KG1 (cell line): ENCODE data around the gene SBF2.
"Not testable (repeated sequence)": the region's sequence is repeated elsewhere in the genome, so short reads cannot be mapped to it uniquely, and the experiment has no call there.

ENCODE experiments used
- DNase-seq: peaks from one replicate; lab custom pipeline; 2025; lab: John Stamatoyannopoulos, UW

Gene SBF2

DNA sequence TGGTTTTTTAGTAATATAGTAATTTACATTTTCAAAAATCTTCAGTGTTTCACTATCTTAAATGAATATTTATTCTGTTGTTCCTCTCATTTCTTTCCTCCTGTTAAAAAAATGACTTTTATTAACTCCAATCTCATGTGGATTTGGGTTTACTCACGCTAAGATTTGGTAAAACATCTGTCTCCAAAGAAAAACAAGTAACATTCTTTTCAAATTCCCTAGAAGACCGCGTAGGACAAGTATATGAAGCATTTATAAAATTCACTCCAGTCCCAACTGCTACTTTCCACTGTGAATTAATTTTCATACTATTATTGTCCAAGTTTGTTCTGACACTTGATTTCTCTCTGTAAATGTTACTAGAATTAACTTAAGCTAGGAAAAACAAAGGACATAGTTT, 26.2 kb downstream of the SBF2 start:
- no peak for DNase-seq

DNA sequence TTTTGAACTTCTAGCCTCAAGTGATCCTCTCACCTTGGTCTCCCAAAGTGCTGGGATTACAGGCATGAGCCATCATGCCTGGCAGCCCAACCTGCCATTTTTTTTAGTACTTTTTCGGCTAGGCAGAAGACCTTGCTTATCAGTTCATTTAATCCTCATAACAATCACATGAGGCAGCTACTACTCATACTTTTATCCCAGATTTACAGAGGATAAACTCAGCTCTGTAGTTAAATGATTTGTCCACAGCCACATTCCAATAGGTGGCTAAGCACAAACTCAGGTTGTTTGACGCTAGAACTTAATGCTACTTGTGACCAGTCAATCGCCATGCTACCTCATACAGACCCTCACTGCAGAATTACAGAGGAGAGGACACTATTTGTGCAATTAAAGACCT, 28.1 kb downstream of the SBF2 start:
- no peak for DNase-seq

DNA sequence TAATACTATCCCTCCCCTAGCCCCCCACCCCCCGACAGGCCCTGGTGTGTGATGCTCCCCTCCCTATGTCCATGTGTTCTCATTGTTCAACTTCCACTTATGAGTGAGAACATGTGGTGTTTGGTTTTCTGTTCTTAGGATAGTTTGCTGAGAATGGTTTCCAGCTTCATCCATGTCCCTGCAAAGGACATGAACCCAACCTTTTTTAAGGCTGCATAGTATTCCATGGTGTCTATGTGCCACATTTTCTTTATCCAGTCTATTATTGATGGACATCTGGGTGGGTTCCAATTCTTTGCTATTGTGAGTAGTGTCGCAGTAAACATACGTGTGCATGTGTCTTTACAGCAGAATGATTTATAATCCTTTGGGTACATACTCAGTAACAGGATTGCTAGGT, 29.3 kb downstream of the SBF2 start:
- not testable (repeated sequence) for DNase-seq

DNA sequence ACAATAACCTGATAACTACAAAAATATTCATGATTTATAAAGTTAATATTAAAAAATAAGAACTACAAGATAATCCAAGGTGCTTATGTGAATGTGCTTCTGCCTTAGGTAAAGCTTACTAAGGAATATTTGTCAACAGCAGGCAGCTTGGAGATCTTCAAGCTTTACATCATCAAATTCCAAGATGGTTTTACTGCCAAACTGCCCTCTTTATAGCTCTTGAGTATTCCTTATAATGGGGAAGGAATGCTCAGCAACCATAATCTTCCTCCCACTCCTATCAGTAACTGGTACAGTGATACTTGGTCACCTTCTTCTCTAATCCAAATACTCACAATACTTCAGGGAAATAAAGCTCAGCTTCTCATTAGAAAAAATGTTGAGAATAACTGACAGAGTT, 30.1 kb downstream of the SBF2 start:
- DNase-seq: no peak

DNA sequence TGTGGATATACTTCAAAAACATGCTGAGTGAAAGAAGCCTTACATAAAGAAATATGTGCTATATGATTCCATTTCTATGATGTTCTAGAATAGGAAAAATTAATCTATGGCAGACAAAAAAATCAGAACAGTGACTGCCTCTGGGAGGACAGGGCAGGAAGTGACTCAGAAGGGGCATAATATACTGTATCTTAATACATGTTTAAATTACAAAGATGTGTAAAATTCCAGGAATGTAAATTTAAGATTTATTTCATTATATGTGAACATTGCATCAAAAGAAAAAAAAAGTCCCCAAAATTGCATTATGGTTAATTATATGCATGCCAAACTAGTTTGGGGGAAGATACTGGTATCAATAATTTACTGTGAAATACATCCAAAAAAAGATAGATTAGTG, 32.2 kb downstream of the SBF2 start:
- no peak for DNase-seq

DNA sequence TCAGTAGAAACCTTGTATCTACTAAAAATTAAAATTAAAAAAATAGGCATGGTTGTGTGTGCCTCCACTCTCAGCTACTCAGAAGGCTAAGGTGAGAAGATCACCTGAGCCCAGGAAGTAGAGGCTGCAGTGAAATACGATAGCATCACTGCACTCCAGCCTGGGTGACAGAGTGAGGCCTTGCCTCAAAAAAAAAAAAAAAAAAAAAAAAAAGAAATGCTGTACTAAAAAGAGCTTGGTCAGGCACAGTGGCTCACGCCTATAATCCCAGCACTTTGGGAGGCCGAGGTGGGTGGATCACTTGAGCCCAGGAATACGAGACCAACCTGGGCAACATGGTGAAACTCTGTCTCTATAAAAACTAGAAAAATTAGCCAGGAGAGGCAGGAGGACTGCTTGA, 36.5 kb downstream of the SBF2 start:
- no peak for DNase-seq

DNA sequence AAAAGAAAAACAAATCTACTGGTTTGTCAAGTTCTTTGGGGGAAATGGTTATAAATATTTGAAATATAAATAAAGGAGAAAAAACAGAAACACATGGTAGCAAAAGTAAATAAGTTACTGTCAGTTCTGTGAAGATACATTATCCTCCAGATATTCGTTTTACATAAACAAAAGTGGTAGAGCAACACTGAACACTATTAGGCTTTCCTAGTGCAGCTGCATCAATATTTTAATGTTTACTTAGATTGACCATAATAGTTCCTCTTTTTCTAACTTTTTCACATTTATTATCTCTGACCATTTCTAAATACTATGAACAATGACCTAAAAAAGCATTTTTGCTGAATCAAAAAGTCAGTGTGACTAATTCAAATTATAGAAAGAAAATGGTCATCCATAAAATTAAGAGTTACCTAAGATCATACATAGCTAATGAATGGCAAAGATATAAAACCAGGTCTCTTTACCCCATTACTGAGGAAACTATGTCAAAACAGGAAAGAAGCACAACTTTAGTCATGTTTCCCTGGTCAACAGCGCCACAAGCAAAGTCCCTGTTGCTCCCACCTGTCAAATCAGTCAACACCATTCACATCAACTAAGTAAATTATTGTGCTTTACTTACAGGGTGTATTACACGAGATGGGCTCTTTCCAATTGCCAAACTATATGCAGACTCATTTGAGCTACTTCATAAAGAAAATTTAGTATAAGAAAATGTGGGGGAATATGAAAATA, 38.5 kb downstream of the SBF2 start:
- no peak for DNase-seq

DNA sequence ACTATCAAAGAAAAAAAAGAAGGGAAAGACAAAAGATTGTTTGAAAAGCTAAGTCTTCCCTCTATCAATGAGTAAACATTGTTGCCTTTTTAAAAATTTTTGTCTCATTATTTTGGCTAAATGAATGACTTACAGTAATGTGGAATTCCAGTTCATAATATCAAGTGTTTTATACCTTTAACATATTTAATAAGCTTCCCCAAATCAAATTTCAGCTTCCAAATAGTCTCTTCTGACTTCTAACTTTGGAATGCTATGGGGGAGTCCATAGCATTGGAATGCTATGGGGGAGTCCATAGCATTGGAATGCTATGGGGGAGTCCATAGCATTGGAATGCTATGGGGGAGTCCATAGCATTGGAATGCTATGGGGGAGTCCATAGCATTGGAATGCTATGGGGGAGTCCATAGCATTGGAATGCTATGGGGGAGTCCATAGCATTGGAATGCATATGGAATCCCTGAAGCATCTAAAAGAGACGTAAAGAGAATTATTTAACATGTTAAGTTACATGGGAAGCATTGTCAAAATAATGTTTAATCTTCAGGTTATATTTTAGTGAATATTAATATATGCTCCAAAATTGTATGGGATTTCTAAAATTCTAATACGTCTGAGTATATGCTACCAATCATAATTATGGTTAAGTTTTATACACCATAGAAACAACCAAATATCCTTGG, 44.4 kb downstream of the SBF2 start:
- not testable (repeated sequence) for DNase-seq

DNA sequence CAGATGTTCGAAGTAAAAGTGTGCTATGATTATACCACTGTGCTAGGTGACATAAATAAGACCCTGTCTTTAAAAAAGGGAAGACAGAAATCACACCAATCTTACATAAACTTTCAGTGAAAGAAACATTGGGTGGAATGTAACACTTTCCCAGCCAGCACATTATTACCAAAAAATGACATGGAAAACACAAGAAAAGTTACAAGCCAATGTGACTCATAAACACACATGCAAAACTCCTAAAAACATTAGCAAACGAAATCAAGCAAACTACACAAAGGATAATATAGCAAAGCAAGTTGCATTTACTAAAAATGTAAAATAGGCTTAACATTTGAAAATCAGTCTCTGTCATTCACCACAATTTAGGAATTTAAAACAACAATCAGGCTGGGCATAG, 47.0 kb downstream of the SBF2 start:
- no peak for DNase-seq

DNA sequence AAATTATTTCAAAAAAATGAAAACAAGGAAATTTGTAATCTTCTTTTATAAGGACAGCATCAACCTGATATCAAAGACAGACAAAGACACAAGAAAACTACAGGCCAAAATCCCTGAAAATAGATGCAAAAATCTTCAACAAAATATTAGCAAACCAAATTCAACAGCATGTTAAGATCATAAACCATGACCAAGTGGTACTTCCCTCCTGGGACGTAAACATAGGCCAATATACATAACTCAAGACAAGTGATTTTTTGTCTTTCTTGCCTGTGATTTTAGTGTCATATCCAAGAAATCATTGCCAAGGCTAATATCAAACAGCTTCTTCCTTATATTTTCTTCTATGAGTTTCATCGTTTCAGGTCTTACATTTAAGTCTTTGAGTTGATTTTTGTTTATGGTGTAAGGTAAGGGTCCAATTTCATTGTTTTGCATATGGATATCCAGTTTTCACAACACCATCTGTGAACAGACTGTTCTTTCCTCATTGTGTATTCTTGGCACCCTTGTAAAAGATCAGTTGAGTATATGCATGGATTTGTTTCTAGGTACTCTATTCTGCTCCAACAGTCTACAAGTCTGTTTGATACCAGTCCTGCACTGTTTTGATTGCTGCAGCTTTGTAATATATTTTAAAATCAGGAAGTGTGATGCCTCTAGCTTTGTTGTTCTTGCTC, 50.0 kb downstream of the SBF2 start:
- DNase-seq: no peak

DNA sequence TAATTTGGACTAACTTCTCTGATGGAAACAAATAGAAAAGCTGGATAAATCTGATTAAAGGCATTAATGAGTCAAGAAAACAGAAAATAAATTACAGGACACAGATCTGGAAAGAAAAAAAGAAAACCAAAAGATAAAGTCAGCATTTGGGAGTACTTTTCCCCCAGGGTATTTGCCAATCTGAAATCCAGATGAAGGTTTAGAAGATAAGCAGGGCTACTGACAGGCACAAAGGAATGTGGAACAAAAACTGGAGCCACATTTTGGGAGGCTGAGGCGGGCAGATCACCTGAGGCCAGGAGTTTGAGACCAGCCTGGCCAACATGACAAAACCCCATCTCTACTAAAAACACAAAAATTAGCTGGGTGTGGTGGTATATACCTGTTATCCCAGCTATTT, 57.2 kb downstream of the SBF2 start:
- no peak for DNase-seq

DNA sequence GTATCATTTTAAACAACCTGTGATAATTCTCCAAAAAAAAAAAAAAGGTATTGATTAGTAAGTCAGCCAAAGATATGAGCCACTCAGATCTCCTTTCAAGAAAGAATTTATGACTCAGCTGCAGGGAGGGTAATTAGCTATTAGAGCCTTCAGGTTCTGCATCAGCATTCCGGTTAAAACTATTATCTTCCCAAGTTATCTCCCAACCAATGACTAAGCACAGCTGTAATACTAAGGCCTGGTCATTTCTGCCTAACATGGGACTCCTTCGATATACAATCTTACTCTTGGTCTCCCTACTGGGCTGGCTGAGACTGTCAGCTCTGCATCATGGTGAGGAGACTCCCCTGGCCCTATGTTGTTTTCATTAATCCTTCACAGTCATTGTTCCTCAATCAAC, 60.4 kb downstream of the SBF2 start:
- DNase-seq: no peak

DNA sequence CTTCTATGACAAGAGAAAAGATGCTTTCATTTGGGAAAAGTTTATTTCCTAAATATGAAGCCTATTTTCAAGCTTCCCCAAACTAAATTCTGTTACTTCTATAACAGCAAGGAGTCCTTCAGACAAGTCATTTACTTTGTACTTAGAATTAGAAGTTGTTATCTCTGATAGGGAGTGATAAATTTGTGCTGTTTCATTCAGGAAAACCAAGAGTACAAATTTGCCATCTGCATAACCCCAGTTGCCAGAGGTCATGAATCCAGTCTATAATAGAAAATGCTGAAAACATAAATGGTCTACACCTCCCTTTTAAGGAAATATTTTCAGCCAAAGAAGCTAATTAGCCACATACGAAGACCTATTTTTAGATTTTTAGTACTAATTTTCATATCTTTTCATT, 61.3 kb downstream of the SBF2 start:
- no peak for DNase-seq

DNA sequence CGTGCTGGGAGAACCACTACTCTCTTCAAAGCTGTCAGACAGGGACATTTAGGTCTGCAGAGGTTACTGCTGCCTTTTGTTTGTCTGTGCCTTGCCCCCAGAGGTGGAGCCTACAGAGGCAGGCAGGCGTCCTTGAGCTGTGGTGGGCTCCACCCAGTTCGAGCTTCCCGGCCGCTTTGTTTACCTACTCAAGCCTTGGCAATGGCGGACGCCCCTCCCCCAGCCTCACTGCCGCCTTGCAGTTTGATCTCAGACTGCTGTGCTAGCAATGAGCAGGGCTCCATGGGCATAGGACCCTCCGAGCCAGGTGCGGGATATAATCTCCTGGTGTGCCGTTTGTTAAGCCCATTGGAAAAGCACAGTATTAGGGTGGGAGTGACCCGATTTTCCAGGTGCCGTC, 62.2 kb downstream of the SBF2 start:
- DNase-seq: not testable (repeated sequence)

DNA sequence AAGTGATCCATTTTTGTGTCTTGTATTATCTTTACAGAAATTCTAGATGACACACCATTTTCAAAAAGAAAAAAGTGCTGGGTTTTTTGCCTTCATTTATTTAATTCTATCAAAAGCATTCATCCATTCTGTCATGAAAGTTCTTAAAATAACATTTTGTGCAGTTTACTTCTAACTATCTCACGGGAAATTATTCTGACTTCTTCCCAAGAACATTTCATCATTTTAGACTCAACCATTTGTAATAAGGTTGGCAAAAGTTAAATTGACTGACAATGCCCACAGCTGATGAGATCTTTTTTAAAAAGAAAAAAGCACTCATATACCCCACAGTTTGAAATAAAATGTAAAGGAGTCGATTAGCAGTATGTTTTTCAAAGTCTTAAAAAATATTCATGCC, 68.5 kb downstream of the SBF2 start:
- DNase-seq: no peak

DNA sequence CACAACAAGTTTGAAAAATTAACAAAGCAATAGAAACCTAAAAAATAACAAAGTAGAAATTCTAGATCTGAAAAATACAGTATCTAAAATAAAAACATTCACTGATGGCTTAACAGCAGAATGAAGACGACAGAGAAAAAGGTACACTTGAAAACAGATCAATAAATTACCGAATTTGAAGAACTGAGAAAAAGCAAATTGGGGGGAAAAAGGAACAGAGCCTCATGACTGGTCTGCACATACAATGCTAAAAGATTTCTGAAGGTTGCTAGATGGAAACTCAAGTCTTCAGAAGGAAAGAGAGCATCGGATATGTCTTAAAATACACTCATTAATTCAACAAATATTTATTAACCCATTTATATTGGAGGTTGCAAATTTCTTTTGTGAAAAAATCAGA, 71.6 kb downstream of the SBF2 start:
- no peak for DNase-seq

DNA sequence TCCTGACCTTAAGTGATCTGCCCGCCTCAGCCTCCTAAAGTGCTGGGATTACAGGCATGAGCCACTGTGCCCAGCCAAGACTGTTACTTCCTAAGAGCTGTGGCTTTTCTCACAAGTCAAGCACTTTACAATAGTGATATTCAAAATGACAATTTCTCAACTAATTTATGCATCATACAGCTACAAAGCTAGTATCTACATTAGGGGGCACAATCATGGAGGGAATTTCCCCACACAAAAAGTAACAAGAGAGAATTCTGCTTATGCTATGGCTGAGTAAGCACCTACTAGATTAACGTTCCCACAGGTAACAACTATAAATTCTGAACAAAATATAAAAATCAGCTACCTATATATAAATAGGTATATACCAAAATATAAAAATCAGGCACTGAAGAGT, 72.7 kb downstream of the SBF2 start:
- DNase-seq: no peak

DNA sequence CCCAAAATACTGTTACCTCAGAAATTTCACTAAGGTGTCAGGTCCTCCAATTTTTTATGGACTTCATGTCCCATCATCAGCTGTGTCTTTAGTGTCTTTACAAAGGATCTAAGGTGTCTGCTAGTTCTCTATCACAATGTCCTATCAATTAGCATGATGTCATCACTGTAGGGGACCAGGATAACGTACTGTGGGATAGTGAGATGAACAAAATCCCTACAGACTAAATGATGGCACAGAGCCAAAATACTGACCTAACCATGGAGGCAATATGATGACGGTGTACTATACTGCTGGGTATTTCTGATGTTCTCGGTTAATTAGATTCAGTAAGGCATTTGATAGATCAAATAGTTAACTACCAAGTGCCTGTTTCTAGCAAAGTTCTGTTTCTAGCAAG, 82.5 kb downstream of the SBF2 start:
- no peak for DNase-seq

DNA sequence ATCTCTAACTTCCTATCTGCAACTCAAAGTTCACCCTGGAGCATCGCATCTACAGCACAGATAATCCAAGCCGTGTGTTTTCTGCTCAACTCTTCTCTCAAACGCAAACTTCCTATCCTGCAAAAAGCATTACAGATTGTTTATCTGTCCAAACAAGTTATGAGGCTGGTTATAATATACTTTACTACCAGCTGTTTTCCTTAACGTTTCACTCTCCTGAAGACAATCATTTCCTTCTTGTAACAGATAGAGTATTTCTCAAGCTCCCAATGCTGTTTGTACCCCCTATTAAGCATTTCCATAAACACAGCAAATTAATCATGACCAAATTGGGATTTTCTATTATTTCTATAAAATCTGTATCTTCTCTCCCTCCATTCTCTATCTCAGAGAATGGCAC, 84.7 kb downstream of the SBF2 start:
- no peak for DNase-seq

DNA sequence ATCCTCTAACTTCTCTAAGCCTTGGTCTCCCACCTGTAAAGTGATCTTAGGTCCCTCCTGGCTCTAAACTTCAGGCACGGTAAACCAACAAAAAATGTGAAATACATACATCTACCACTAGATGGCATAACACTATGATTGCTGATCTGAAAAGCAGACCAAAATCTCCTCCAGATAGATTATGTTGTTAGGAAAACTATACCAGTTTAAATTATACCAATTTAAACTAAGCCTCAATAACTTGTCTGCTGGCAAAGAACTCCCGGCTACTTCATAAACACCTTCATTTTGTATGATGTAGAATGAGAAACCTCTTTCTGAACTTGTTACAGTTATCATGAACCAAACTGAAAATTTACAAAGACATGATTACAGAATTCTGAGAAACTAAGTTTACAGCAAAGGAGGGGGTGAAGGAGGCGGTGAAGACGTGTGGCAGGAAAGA, 85.9 kb downstream of the SBF2 start:
- DNase-seq: peak; percentile 22

DNA sequence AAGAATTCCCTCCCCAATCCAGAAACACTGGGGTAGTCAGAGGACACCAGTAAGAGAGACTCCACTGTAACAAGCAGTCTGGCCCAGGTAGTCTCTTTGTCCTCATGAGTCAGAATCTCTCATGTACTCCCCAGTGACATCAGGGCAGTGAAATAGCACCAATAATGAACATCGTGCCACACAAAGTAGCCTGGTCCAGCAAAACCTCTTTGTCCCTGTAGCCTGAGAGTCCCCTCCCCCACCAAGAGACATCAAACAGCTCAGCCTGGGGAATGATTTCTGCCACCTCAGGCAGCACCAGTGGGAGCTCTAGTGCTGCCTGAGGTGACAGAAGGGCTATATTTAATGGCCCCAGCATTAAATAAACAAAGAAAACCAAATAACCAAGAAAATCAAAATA, 88.1 kb downstream of the SBF2 start:
- no peak for DNase-seq

DNA sequence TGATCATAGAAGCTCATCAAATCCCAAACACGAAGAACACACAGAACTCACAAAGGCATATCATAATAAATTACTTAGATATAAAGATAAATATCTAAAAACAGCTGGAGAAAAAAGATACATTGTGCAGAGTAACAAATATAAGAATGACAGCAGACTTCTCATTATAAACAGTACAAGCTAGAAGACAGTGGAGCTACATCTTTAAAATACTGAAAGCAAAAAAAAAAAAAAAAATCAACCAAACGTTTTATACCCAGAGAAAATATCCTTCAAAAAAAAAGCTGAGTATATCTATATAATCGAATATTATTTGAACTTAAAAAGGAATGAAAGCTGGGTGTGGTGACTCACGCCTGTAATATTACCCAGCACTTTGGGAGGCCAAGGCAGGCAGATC, 90.0 kb downstream of the SBF2 start:
- DNase-seq: no peak

DNA sequence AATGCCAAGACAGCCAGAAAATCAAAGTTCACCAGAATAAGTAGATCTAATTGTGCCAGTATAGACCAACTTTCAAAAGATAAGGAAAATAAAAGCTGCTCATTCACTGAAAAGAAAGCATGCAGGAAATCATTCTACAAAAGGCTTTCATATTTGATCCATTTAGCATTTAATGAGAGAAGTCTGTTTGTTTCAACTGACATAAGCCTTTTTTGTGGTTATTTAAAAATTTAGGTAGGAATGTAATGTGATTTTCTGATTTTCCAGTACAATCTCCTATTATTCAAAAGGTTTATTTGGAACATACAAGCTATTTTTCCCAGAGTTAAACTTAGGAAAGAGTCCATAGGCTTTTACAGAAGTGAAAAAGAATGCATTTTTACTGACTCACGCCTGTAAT, 92.7 kb downstream of the SBF2 start:
- DNase-seq: no peak
